Measurements from ENCODE around the gene CRIM1. TPM values are rescaled to one million over a fixed set of nuclear protein-coding genes. Genes with fewer than 3 reads are reported as not detected.

Gene CRIM1
- total RNA-seq, 1 donor from 2014 or later: 60.4 TPM

DNA sequence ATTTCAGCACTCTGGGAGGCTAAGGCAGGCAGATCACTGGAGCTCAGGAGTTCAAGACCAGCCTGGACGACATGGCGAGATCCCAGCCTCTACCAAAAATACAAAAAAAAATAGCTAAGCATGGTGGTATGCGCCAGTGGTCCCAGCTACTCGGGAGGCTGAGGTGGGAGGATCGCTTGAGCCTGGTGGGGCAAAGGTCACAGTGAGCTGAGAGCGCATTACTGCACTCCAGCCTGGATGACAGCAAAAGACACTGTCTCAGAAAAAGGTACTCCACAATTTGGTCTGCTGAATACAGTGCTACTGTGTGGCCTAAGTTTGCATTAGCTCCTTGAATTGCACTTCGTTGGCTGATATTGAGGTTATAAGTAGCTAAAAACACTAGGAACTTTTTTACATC is 144.5 kb downstream of the CRIM1 start:
- TF ChIP-seq POLR2A (IDR thresholded peaks at IDR 0.05) (no peak), POLR2AphosphoS5 (IDR thresholded peaks at IDR 0.05; ENCODE audit: insufficient read depth in 1 of 2, low read depth in 1 of 2) (no peak), CTCF (IDR thresholded peaks at IDR 0.05) (no peak)
- no peaks in the 10 kb centered on the region for H3K9me3 ChIP-seq
- DNase-seq (ENCODE audit: extremely low spot score in 2 of 2): no peak
- H3K27ac ChIP-seq: no peak overlapping the region
- no peaks in the 10 kb centered on the region for H3K27me3 ChIP-seq
- H3K4me1 ChIP-seq: no peaks in the 10 kb centered on the region
- intact Hi-C loops (cut with DNase I): loop anchor here (10.0 kb wide), 1 partner anchor 145 kb away; the partner anchor contains the start of gene CRIM1
- peaks cover 0 to 10% of the 10 kb centered on the region in 2 donors for H3K36me3 ChIP-seq
- no peak overlapping the region for H3K4me3 ChIP-seq

GRCh38 chr2:36502081-36502480 is 146.5 kb downstream of the CRIM1 start:
- no peaks in the 10 kb centered on the region for H3K4me1 ChIP-seq
- H3K27ac ChIP-seq: no peak overlapping the region
- H3K36me3 ChIP-seq: peaks cover 0 to 10% of the 10 kb centered on the region in 2 donors
- TF ChIP-seq POLR2A (IDR thresholded peaks at IDR 0.05) (no peak), CTCF (IDR thresholded peaks at IDR 0.05) (no peak), POLR2AphosphoS5 (IDR thresholded peaks at IDR 0.05; ENCODE audit: insufficient read depth in 1 of 2, low read depth in 1 of 2) (no peak)
- no peak overlapping the region for H3K4me3 ChIP-seq
- intact Hi-C loops (cut with DNase I): loop anchor here (10.0 kb wide), 1 partner anchor 147 kb away; the partner anchor contains the start of gene CRIM1
- no peaks in the 10 kb centered on the region for H3K9me3 ChIP-seq
- no peak for DNase-seq (ENCODE audit: extremely low spot score in 2 of 2)
- H3K27me3 ChIP-seq: no peaks in the 10 kb centered on the region

GRCh38 chr2:36507408-36507812 is 151.8 kb downstream of the CRIM1 start:
- Histone ChIP-seq H3K27me3 (no peaks in the 10 kb centered on the region), H3K4me3 (no peak overlapping the region), H3K27ac (no peak overlapping the region), H3K4me1 (no peaks in the 10 kb centered on the region), H3K9me3 (no peaks in the 10 kb centered on the region), H3K36me3 (peaks cover 0 to 11% of the 10 kb centered on the region in 2 donors)
- intact Hi-C loops (cut with DNase I): loop anchor here (1.0 to 10.0 kb wide), 2 partner anchors 29 to 153 kb away; partner anchors contain the start of gene CRIM1
- TF ChIP-seq POLR2AphosphoS5 (IDR thresholded peaks at IDR 0.05; ENCODE audit: insufficient read depth in 1 of 2, low read depth in 1 of 2) (no peak), POLR2A (IDR thresholded peaks at IDR 0.05) (no peak), CTCF (IDR thresholded peaks at IDR 0.05) (peak in 1 of 3 experiments; percentile 47)
- DNase-seq (ENCODE audit: extremely low spot score in 2 of 2): no peak

GRCh38 chr2:36509075-36509474 is 153.5 kb downstream of the CRIM1 start:
- Histone ChIP-seq H3K36me3 (peaks cover 0 to 28% of the 10 kb centered on the region in 2 donors), H3K9me3 (no peaks in the 10 kb centered on the region), H3K4me3 (no peak overlapping the region), H3K27me3 (no peaks in the 10 kb centered on the region), H3K27ac (no peak overlapping the region), H3K4me1 (no peaks in the 10 kb centered on the region)
- DNase-seq (ENCODE audit: extremely low spot score in 2 of 2): no peak
- intact Hi-C loops (cut with DNase I): loop anchor here (10.0 kb wide), 1 partner anchor 154 kb away; the partner anchor contains the start of gene CRIM1
- TF ChIP-seq CTCF (IDR thresholded peaks at IDR 0.05): no peak
- no peak for TF ChIP-seq POLR2AphosphoS5 (IDR thresholded peaks at IDR 0.05; ENCODE audit: insufficient read depth in 1 of 2, low read depth in 1 of 2)
- TF ChIP-seq POLR2A (IDR thresholded peaks at IDR 0.05): no peak

DNA sequence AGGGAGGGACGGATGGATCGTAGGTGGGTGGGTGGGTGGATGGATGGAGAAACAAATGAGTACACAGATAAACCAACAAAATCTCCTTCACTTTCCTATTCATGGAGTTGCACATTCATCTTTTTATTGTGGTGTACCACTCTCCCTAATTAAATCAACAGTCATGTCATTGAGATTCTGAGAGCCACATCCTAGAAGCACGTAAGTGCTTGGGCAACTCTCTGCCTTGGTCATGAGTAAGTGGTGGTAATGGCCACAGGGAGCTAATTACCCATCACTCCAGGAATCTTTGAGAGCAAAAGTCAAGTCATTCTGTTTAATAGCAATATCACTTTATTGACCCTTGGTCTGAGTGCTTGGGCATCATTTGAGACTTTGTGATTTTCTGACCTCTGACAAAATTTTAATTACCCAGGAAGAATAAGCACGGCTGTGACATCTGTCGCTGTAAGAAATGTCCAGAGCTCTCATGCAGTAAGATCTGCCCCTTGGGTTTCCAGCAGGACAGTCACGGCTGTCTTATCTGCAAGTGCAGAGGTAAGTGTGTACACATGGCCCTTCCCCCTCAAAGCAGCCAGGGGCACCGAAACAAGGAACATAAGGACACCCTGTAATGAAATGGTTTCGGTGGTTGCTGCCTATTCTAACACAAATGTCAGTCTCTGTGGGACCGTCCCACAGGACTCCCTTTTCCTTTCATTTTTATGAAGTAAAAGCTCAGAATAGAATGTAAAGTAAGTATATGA is 156.5 kb downstream of the CRIM1 start:
- H3K4me1 ChIP-seq: no peaks in the 10 kb centered on the region
- no peak for DNase-seq (ENCODE audit: extremely low spot score in 2 of 2)
- intact Hi-C loops (cut with DNase I): no loop called here
- H3K36me3 ChIP-seq: peaks cover 0 to 49% of the 10 kb centered on the region in 2 donors
- no peak for TF ChIP-seq CTCF (IDR thresholded peaks at IDR 0.05)
- TF ChIP-seq POLR2AphosphoS5 (IDR thresholded peaks at IDR 0.05; ENCODE audit: insufficient read depth in 1 of 2, low read depth in 1 of 2): no peak
- TF ChIP-seq POLR2A (IDR thresholded peaks at IDR 0.05): no peak
- H3K9me3 ChIP-seq: no peaks in the 10 kb centered on the region
- no peak overlapping the region for H3K4me3 ChIP-seq
- H3K27me3 ChIP-seq: no peaks in the 10 kb centered on the region
- H3K27ac ChIP-seq: no peak overlapping the region

All from vagina (tissue), 2 donors.